Measurements from ENCODE around the gene SLC2A13. TPM values are rescaled to one million over a fixed set of nuclear protein-coding genes. Genes with fewer than 3 reads are reported as not detected.

The SLC2A13 gene
- total and polyA plus RNA-seq, 8 donors: 2.7 to 10.7 (median 6.8) TPM

DNA sequence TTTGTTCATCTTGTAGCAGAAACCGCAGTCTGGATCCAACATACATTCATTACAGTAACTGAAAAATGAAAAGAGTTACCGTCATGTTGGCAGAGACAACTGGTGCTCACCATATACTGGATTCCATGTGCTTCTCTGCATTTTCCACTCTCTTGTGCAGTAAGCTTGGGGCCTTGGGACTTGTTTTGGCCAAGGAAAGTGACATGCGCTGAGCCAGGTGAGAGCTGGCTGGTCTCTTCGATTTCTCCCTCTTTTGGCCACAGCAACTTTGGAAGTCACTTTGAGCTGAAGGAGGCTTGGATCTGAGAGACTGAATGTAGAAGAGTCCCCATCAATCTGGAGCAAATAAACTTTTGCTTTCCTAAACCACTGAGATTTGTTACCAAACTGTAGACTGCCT lies 275.7 kb downstream of the SLC2A13 start:
- H3K4me1 ChIP-seq: peaks cover 4 to 24% (median 9%) of the 10 kb centered on the region in 3 donors
- H3K4me3 ChIP-seq: no peak overlapping the region
- FAIRE-seq: no peak
- no peak for ATAC-seq
- H3K36me3 ChIP-seq: no peaks in the 10 kb centered on the region
- no peaks in the 10 kb centered on the region for H3K27me3 ChIP-seq
- no peak for DNase-seq
- no peak overlapping the region for H3K27ac ChIP-seq
- 96 to 98% methylated on average over 4 of the region's 4 CpGs for WGBS, 2 donors
- intact Hi-C loops (cut with DNase I): no loop called here
- H3K9me3 ChIP-seq: no peaks in the 10 kb centered on the region
- TF ChIP-seq, protein P1, sequence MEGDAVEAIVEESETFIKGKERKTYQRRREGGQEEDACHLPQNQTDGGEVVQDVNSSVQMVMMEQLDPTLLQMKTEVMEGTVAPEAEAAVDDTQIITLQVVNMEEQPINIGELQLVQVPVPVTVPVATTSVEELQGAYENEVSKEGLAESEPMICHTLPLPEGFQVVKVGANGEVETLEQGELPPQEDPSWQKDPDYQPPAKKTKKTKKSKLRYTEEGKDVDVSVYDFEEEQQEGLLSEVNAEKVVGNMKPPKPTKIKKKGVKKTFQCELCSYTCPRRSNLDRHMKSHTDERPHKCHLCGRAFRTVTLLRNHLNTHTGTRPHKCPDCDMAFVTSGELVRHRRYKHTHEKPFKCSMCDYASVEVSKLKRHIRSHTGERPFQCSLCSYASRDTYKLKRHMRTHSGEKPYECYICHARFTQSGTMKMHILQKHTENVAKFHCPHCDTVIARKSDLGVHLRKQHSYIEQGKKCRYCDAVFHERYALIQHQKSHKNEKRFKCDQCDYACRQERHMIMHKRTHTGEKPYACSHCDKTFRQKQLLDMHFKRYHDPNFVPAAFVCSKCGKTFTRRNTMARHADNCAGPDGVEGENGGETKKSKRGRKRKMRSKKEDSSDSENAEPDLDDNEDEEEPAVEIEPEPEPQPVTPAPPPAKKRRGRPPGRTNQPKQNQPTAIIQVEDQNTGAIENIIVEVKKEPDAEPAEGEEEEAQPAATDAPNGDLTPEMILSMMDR (IDR thresholded peaks at IDR 0.05): no peak

DNA sequence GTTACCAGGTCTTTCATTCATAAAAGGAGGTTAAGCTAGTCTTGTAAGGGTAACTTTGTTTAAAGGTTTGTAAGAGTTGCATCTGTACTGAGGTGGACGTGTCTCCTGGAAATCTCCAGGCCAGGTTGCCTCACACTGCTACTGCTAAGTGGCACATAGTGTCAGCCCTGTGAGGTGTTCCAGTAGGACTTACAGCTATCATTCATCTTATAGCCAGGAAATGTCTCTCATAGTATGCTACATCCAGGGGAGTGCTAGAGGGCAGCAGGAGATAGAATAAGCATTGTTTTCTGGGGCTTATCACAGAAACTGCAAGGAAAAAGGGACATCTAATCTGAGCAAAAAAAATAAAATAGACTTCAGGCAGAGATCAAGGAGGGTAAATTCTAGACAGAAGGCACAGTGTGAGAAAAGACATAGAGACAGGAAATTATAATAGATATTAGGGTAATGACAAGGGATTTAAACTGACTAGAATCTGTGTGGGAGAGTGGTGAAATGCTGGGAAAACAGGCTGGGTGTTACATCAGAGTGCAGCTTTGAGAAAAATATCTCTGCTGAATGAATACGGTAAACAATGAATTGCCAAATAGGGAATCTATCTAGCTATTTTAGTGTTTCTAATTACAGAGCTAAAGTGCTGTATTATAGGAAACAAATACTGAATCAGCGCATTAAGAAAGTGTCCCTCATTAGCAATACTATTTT lies 281.2 kb downstream of the SLC2A13 start:
- FAIRE-seq: no peak
- Histone ChIP-seq H3K36me3 (no peaks in the 10 kb centered on the region), H3K4me1 (peaks cover 0 to 3% (median 0%) of the 10 kb centered on the region in 3 donors), H3K27ac (peak overlapping the region in 1 of 4 donors; percentile 24), H3K4me3 (no peak overlapping the region), H3K27me3 (no peaks in the 10 kb centered on the region), H3K9me3 (no peaks in the 10 kb centered on the region)
- 35 to 43% methylated on average over 3 of the region's 3 CpGs for WGBS, 2 donors
- no peak for DNase-seq
- peak; percentile 72 to 93 (median 80) for ATAC-seq
- TF ChIP-seq, protein P1 (IDR thresholded peaks at IDR 0.05): no peak
- intact Hi-C loops (cut with DNase I): no loop called here

DNA sequence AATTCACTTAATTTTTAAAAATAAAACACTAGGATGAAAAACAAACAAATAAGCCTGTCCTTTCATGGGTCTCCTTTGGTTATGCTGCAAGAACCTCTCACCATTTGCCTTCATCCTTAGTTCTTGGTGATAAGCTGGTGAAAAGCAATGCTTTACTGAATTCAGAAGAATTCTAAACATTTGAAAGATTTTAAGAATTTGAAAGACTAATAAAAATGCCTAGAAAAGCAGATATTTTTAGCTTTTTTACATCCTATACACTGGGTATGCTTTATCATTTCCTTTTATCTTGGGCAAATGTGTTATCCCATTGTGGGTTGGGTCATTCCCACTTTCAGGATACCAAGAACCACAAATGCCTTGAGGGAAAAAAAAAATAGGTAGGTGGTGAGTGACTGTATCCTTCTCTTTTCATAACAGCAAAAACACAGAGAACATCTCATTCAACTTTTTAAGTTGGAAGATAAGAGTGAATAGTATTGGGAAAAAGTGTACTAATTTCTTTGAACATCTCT lies 289.2 kb downstream of the SLC2A13 start:
- ATAC-seq (no peak), DNase-seq (no peak), FAIRE-seq (no peak)
- Histone ChIP-seq H3K4me3 (no peak overlapping the region), H3K27ac (no peak overlapping the region), H3K9me3 (no peaks in the 10 kb centered on the region), H3K4me1 (no peaks in the 10 kb centered on the region), H3K36me3 (no peaks in the 10 kb centered on the region), H3K27me3 (no peaks in the 10 kb centered on the region)
- intact Hi-C loops (cut with DNase I): no loop called here
- TF ChIP-seq, protein P1 (IDR thresholded peaks at IDR 0.05): no peak

DNA sequence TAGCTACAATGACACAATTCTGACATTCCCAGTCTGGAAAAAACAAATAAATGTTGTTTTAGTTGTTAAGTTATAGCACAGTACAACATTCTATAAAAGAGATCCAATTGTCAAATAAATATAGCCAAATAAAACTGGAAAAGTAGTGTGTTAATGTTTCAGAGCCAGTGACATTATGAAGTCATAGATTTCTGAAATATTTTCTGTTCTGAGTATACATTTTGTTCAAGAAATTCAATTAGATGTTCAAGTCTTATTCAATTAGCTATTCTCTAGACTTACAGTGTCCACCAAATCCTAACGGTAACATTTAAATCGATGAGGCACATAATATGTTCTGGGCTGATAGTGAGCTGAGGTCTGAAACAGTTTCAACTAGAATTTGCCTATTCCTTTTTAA lies 290.1 kb downstream of the SLC2A13 start:
- no peaks in the 10 kb centered on the region for H3K36me3 ChIP-seq
- FAIRE-seq (no peak), DNase-seq (no peak), ATAC-seq (no peak)
- H3K27me3 ChIP-seq: no peaks in the 10 kb centered on the region
- H3K9me3 ChIP-seq: no peaks in the 10 kb centered on the region
- intact Hi-C loops (cut with DNase I): no loop called here
- WGBS, 2 donors: 96 to 100% methylated on average over 2 of the region's 2 CpGs
- H3K4me1 ChIP-seq: no peaks in the 10 kb centered on the region
- H3K4me3 ChIP-seq: no peak overlapping the region
- H3K27ac ChIP-seq: no peak overlapping the region
- TF ChIP-seq, protein P1 (IDR thresholded peaks at IDR 0.05): no peak

DNA sequence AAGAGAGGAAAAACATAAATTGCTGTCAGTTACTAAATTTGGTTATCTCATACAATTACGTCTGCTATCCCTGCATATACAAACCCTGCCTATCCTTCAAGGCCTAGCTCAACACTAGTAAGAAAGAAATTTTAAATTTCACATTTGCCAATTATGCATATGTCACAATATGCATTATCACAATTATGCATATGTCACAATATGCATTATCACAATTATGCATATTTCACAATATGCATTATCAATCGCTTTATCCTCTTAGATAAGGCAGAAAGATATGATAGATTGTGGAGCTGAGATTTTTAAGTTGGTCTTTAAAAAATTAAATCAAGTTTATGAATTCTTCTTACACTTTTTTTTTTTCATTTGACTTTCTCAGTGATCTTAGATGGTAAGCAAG lies 291.3 kb downstream of the SLC2A13 start:
- Histone ChIP-seq H3K27ac (no peak overlapping the region), H3K9me3 (no peaks in the 10 kb centered on the region), H3K36me3 (no peaks in the 10 kb centered on the region), H3K4me3 (no peak overlapping the region), H3K27me3 (no peaks in the 10 kb centered on the region), H3K4me1 (no peaks in the 10 kb centered on the region)
- no peak for ATAC-seq
- no peak for DNase-seq
- WGBS, 2 donors: 67 to 92% methylated on average over 2 of the region's 2 CpGs
- intact Hi-C loops (cut with DNase I): no loop called here
- TF ChIP-seq, protein P1 (IDR thresholded peaks at IDR 0.05): no peak
- no peak for FAIRE-seq

All from pancreas (tissue), 10 donors.